HG03432 (cell line): Measurements from ENCODE around the gene VCY1B.
"Not testable (repeated sequence)": the region's sequence is repeated elsewhere in the genome, so short reads cannot be mapped to it uniquely, and the experiment has no call there.

Source experiments
- ATAC-seq: cut with Tn5 transposase; IDR thresholded peaks from one replicate; pipeline ENCODE4 v1.9.1; 2021; ENCODE audit warnings: mild to moderate bottlenecking, moderate library complexity; ENCODE audit not compliant: unreplicated experiment

VCY1B gene

GRCh38 chrY:14055927-14056326, at the start of gene VCY1B:
TSS of gene VCY1B (plus strand) at chrY:14056227. CDS start at chrY:14056290, 63 bp downstream.
- not testable (repeated sequence) for ATAC-seq

GRCh38 chrY:14011916-14012315, 44.1 kb upstream of the VCY1B start:
- peak; percentile 39 for ATAC-seq

- ATAC-seq, result not testable (repeated sequence)
These were observed 25.6 kb upstream of the VCY1B start for GRCh38 chrY:14030395-14030794.

GRCh38 chrY:14085877-14086276, 29.9 kb downstream of the VCY1B start:
- ATAC-seq, result no peak
